ENCODE results near the gene CTBP2.

CTBP2 gene

GRCh38 chr10:125033146-125033924 is 127.0 kb downstream of the CTBP2 start:
- no peak for DNase-seq

- no peak for DNase-seq
These were observed 127.8 kb downstream of the CTBP2 start for GRCh38 chr10:125032474-125033020.

- DNase-seq, result no peak
These were observed 129.7 kb downstream of the CTBP2 start for GRCh38 chr10:125030567-125031197.

GRCh38 chr10:125029584-125030242 is 130.7 kb downstream of the CTBP2 start:
- no peak for DNase-seq

GRCh38 chr10:125027871-125028869 is 132.2 kb downstream of the CTBP2 start:
- no peak for DNase-seq

GRCh38 chr10:125026974-125027735 is 133.2 kb downstream of the CTBP2 start:
- no peak for DNase-seq

GRCh38 chr10:125026036-125026931 is 134.1 kb downstream of the CTBP2 start:
- DNase-seq, result no peak

GRCh38 chr10:125025341-125025740 is 135.0 kb downstream of the CTBP2 start:
- DNase-seq, result no peak

- DNase-seq, result no peak
These were observed 135.7 kb downstream of the CTBP2 start for GRCh38 chr10:125024497-125025234.

- peak in 1 of 2 experiments; percentile 29 for DNase-seq
These were observed 136.4 kb downstream of the CTBP2 start for GRCh38 chr10:125023862-125024496.

GRCh38 chr10:125023255-125023654 is 137.1 kb downstream of the CTBP2 start:
- DNase-seq, result no peak

- no peak for DNase-seq
These were observed 137.7 kb downstream of the CTBP2 start for GRCh38 chr10:125022671-125023070.

- no peak for DNase-seq
These were observed 138.5 kb downstream of the CTBP2 start for GRCh38 chr10:125021686-125022344.

- no peak for DNase-seq
These were observed 139.5 kb downstream of the CTBP2 start for GRCh38 chr10:125020871-125021270.

- DNase-seq, result no peak
These were observed 140.0 kb downstream of the CTBP2 start for GRCh38 chr10:125020386-125020785.

GRCh38 chr10:125018576-125019143 is 141.7 kb downstream of the CTBP2 start:
- no peak for DNase-seq

GRCh38 chr10:125017547-125018298 is 142.6 kb downstream of the CTBP2 start:
- no peak for DNase-seq
